HFFc6 (cell line): ENCODE measurements around the gene MSN. TPM values are rescaled to one million over a fixed set of nuclear protein-coding genes. Genes with fewer than 3 reads are reported as not detected.
"Not testable (repeated sequence)": the region's sequence is repeated elsewhere in the genome, so short reads cannot be mapped to it uniquely, and the experiment has no call there.

Source experiments
- DNase-seq: peaks from one replicate; pipeline ENCODE4 v3.0.0-alpha.2; 2018
- H3K27ac Mint-ChIP-seq: 2 replicates; pipeline ENCODE4 v1.8.0; 2020; ENCODE audit warnings: mild to moderate bottlenecking, mixed read lengths
- H3K27me3 Mint-ChIP-seq: 2 replicates; pipeline ENCODE4 v1.8.0; 2021; ENCODE audit warnings: mild to moderate bottlenecking, moderate library complexity, mixed read lengths; ENCODE audit not compliant: insufficient read depth
- H3K36me3 Mint-ChIP-seq: 2 replicates; pipeline ENCODE4 v1.8.0; 2021; ENCODE audit warnings: low read depth, mixed read lengths
- H3K4me1 Mint-ChIP-seq: 2 replicates; pipeline ENCODE4 v1.8.0; 2020; ENCODE audit warnings: low read depth, mixed read lengths
- H3K4me3 Mint-ChIP-seq: 2 replicates; pipeline ENCODE4 v1.8.0; 2020; ENCODE audit warnings: mild to moderate bottlenecking, moderate library complexity, mixed read lengths
- H3K9me3 Mint-ChIP-seq: 2 replicates; pipeline ENCODE4 v1.8.0; 2020; ENCODE audit warnings: mild to moderate bottlenecking, mixed read lengths
- CTCF ChIP-seq: fragments of 200-600 bp; sonication (generic); IDR thresholded peaks from 2 replicates; pipeline ENCODE4 v1.5.0; 2021; ENCODE audit warnings: antibody characterized with exemption, mild to moderate bottlenecking
- total RNA-seq, 6 experiments: library from RNA; stranded (reverse); fragmentation: NEBNext Ultra II Directional; extraction: Animal tissue kit (Norgen Biotek cat#: 25700); gene quantifications; 2 replicates in 1 of 6; 3 replicates in 5 of 6; pipeline ENCODE4 v1.2.3, GENCODE V29; 2021

MSN gene
- total RNA-seq, 6 experiments from 2014 or later, result 410 to 540 (median 485) TPM

DNA sequence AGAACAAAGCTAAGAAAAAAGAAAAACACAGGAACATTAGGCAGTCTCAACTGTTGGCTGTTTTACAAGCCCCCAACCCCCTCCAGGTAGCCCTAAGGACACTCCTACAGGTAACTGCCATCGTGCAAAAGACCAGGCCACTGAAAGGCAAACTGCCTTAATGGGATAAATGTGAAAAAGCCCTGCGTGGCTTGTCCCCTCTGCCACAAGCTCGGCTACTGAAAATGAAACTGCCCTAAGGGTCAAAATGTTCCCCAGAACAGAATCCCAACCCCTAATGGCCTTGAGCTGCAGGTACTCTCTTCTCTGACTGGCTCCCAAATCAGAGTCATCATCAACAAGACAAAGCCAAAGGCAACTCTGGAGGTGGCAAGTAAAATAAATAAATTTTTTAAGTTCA is 84.8 kb downstream of the MSN start:
- no peaks in the 10 kb centered on the region for H3K4me1 Mint-ChIP-seq
- H3K27ac Mint-ChIP-seq, result no peak overlapping the region
- peaks cover 7% of the 10 kb centered on the region for H3K27me3 Mint-ChIP-seq
- DNase-seq, result no peak
- no peaks in the 10 kb centered on the region for H3K36me3 Mint-ChIP-seq
- H3K9me3 Mint-ChIP-seq, result no peaks in the 10 kb centered on the region
- no peak for TF ChIP-seq CTCF
- no peak overlapping the region for H3K4me3 Mint-ChIP-seq

DNA sequence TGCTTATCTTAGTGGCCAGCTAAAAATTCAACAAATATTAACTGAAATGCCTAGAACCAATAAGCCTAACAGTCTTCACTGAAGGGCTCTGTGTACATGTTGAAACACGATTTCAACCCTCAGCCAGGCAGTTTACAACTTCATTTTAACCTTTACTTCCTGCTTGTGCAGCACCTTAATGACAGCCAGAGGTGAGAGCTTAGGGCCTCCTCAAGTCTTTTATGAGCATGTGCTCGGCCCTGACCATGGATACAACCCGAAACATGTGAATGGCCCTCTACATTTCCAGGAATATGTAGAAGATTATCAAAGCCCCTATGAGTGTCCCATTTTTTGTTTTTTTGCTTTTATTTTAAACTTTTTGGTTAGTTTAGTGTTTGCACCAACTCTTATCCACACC is 88.3 kb downstream of the MSN start:
- no peak overlapping the region for H3K27ac Mint-ChIP-seq
- TF ChIP-seq CTCF, result no peak
- H3K27me3 Mint-ChIP-seq, result peaks cover 4% of the 10 kb centered on the region; the same call in 1 of the 2 replicates
- H3K4me1 Mint-ChIP-seq, result no peaks in the 10 kb centered on the region
- H3K36me3 Mint-ChIP-seq, result no peaks in the 10 kb centered on the region
- DNase-seq, result no peak
- H3K9me3 Mint-ChIP-seq, result no peaks in the 10 kb centered on the region
- H3K4me3 Mint-ChIP-seq, result no peak overlapping the region

- TF ChIP-seq CTCF, result no peak
- Mint-ChIP-seq H3K27me3 (peaks cover 7% of the 10 kb centered on the region), H3K27ac (no peak overlapping the region), H3K9me3 (no peaks in the 10 kb centered on the region), H3K36me3 (no peaks in the 10 kb centered on the region), H3K4me3 (no peak overlapping the region), H3K4me1 (no peaks in the 10 kb centered on the region)
- DNase-seq, result no peak
Measured at GRCh38 chrX:65757943-65758342, 90.5 kb downstream of the MSN start.

DNA sequence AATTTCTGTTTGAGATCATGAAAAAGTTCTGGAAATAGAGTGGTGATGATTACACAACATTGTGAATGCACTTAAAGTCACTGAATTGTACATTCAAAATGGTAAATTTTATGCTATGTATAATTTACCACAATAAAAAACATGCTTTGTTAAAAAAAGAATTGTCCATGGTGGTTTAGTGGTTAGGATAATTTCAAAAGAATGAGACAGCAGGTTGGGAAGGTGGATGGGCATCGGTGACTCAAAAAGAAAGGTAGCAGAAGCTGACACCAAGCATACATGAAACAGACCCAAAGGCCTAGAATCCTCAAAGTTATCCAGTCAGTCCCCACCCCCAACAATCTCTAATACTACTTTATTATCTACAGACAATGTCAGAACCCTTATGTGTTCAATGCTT is 91.1 kb downstream of the MSN start:
- Mint-ChIP-seq H3K9me3 (no peaks in the 10 kb centered on the region), H3K27me3 (peaks cover 9% of the 10 kb centered on the region), H3K4me3 (no peak overlapping the region), H3K4me1 (no peaks in the 10 kb centered on the region), H3K36me3 (no peaks in the 10 kb centered on the region), H3K27ac (no peak overlapping the region)
- DNase-seq, result no peak
- TF ChIP-seq CTCF, result no peak

DNA sequence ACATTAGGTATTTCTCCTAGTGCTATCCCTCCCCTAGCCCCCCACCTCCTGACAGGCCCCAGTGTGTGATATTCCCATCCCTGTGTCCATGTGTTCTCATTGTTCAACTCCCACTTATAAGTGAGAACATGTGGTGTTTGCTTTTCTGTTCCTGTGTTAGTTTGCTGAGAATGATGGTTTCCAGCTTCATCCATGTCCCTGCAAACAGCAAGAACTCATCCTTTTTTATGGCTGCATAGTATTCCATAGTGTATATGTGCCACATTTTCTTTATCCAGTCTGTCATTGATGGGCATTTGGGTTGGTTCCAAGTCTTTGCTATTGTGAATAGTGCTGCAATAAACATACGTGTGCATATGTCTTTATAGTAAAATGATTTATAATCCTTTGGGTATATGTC is 92.1 kb downstream of the MSN start:
- not testable (repeated sequence) for H3K27ac Mint-ChIP-seq, H3K9me3 Mint-ChIP-seq, DNase-seq, H3K27me3 Mint-ChIP-seq, H3K4me3 Mint-ChIP-seq, H3K4me1 Mint-ChIP-seq, H3K36me3 Mint-ChIP-seq

DNA sequence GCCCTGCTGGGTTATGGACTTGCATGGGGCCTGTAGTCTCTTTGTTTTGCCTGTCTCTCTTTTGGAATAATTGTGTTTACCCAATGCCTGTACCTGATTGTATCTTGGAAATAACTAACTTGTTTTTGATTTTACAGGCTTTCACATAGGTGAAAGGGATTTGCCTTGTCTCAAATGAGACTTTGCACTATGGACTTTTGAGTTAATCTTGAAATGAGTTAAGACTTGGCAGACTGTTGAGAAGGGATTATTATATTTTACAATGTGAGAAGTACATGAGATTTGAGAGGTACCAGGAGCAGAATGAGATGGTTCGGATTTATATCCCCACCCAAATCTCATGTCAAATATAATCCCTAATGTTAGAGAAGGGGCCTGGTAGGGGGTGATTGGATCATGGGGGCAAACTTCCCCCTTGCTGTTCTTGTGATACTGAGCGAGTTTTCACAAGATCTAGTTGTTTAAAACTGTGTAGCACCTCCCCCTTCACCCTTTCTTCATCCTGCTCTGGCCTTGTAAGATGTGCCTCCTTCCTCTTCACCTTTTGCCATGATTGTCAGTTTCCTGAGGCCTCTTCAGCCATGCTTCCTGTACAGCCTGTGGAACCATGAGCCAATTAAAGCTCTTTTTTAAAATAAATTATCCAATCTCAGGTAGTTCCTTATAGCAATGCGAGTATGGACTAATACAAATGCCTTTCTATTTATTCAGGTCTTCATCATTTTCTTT is 102.3 kb downstream of the MSN start:
- H3K4me1 Mint-ChIP-seq, result no peaks in the 10 kb centered on the region
- no peak overlapping the region for H3K4me3 Mint-ChIP-seq
- TF ChIP-seq CTCF, result no peak
- no peaks in the 10 kb centered on the region for H3K36me3 Mint-ChIP-seq
- no peaks in the 10 kb centered on the region for H3K9me3 Mint-ChIP-seq
- H3K27me3 Mint-ChIP-seq, result peaks cover 2% of the 10 kb centered on the region
- DNase-seq, result no peak
- no peak overlapping the region for H3K27ac Mint-ChIP-seq
